K562 (cell line): Measurements from ENCODE around the gene MYCBPAP. TPM values are rescaled to one million over a fixed set of nuclear protein-coding genes. Genes with fewer than 3 reads are reported as not detected.

Source experiments
- ETV6 ChIP-seq, 3 experiments: fragments of 150-350 bp in 1 of 3; sonication (generic) in 1 of 3; formaldehyde crosslinking in 1 of 3; IDR thresholded peaks; 2 replicates each; pipeline versions ENCODE4 v1.6.1 to v1.8.0; 2014 to 2022; ENCODE audit warnings: borderline replicate concordance in 2 of 3, low read depth in 2 of 3, antibody characterized with exemption in 1 of 3, low read length in 1 of 3, mild to moderate bottlenecking in 1 of 3, missing genetic modification reagents in 1 of 3
- MED1 ChIP-seq: sonication (generic); formaldehyde crosslinking; IDR thresholded peaks from 2 replicates; pipeline ENCODE4 v1.8.1; 2023; ENCODE audit warnings: missing genetic modification reagents, borderline replicate concordance
- NUFIP1 ChIP-seq: fragments of 450-650 bp; IDR thresholded peaks from 2 replicates; pipeline ENCODE4 v1.6.1; 2018; ENCODE audit not compliant: partially characterized antibody
- SNIP1 ChIP-seq: fragments of 450-650 bp; IDR thresholded peaks from 2 replicates; pipeline ENCODE4 v1.7.1; 2017; ENCODE audit warnings: low read depth, mild to moderate bottlenecking
- STAT5A ChIP-seq: IDR thresholded peaks from 2 replicates; pipeline ENCODE4 v1.6.1; 2012; ENCODE audit warnings: low read length, inconsistent platforms, borderline replicate concordance
- ZNF212 ChIP-seq: fragments of 450-650 bp; formaldehyde crosslinking; IDR thresholded peaks from 2 replicates; pipeline ENCODE4 v1.4.0; 2020; ENCODE audit warnings: mild to moderate bottlenecking
- ZNF354B ChIP-seq: fragments of 250-450 bp; sonication (Bioruptor Pico); IDR thresholded peaks from 2 replicates; pipeline ENCODE4 v1.4.0; 2020
- ZNF583 ChIP-seq: fragments of 250-450 bp; sonication (Bioruptor Pico); IDR thresholded peaks from 2 replicates; pipeline ENCODE4 v1.4.0; 2020
- ZNF766 ChIP-seq: fragments of 200-800 bp; sonication (Bioruptor generic); conservative IDR thresholded peaks from 2 replicates; pipeline ENCODE4 v1.6.1; 2016; ENCODE audit warnings: missing genetic modification characterization, missing compliant biosample characterization
- polyA plus RNA-seq, 8 experiments: library from polyadenylated mRNA; depleted of rRNA in 4 of 8; stranded (reverse) in 5 of 8; unstranded in 3 of 8; fragments of >200 nt; fragmentation: Nextera tagmentation in 2 of 8; fragmentation: Illumina TruSeq in 1 of 8; extraction: Ambion mirVana in 2 of 8; extraction: Trizol in 1 of 8; gene quantifications; 2 replicates each; pipeline versions ENCODE4 v1.2.1 to v1.2.3, GENCODE V29; 2011 to 2014; ENCODE audit warnings: inconsistent platforms in 1 of 8, missing spikeins in 1 of 8
- total RNA-seq, 7 experiments: library from RNA; depleted of rRNA in 6 of 7; stranded (reverse); fragments of >200 nt in 6 of 7; fragmentation: Illumina TruSeq in 2 of 7; extraction: Trizol in 2 of 7; gene quantifications; 2 replicates each; pipeline versions ENCODE4 v1.2.1 to v1.2.3, GENCODE V29; 2011 to 2021; ENCODE audit warnings: low replicate concordance in 1 of 7
- TF ChIP-seq, protein P1 (sequence below), 2 experiments: fragments of 450-650 bp; IDR thresholded peaks; 2 replicates each; pipeline ENCODE4 v1.6.1; 2016; ENCODE audit warnings: mild to moderate bottlenecking in 2 of 2, borderline replicate concordance in 1 of 2, low read depth in 1 of 2, moderate library complexity in 1 of 2
- TF ChIP-seq, protein P2 (sequence below): fragments of 250-450 bp; sonication (Bioruptor Pico); IDR thresholded peaks from 2 replicates; pipeline ENCODE4 v1.8.0; 2022; ENCODE audit warnings: moderate library complexity, mild to moderate bottlenecking, inconsistent platforms
- TF ChIP-seq, protein P3 (sequence below): fragments of 450-650 bp; formaldehyde crosslinking; conservative IDR thresholded peaks from 2 replicates; pipeline ENCODE4 v1.4.0; 2022; ENCODE audit warnings: mild to moderate bottlenecking, missing genetic modification characterization
- TF ChIP-seq, protein P4 (sequence below): fragments of 250-450 bp; sonication (Bioruptor Pico); IDR thresholded peaks from 2 replicates; pipeline ENCODE4 v1.8.0; 2021; ENCODE audit warnings: moderate library complexity, mild to moderate bottlenecking, inconsistent platforms

MYCBPAP gene
- total and polyA plus RNA-seq, 9 of the 15 experiments (the other 6 are each of a cell fraction or from before 2014, with no cell fraction given), result not detected

DNA sequence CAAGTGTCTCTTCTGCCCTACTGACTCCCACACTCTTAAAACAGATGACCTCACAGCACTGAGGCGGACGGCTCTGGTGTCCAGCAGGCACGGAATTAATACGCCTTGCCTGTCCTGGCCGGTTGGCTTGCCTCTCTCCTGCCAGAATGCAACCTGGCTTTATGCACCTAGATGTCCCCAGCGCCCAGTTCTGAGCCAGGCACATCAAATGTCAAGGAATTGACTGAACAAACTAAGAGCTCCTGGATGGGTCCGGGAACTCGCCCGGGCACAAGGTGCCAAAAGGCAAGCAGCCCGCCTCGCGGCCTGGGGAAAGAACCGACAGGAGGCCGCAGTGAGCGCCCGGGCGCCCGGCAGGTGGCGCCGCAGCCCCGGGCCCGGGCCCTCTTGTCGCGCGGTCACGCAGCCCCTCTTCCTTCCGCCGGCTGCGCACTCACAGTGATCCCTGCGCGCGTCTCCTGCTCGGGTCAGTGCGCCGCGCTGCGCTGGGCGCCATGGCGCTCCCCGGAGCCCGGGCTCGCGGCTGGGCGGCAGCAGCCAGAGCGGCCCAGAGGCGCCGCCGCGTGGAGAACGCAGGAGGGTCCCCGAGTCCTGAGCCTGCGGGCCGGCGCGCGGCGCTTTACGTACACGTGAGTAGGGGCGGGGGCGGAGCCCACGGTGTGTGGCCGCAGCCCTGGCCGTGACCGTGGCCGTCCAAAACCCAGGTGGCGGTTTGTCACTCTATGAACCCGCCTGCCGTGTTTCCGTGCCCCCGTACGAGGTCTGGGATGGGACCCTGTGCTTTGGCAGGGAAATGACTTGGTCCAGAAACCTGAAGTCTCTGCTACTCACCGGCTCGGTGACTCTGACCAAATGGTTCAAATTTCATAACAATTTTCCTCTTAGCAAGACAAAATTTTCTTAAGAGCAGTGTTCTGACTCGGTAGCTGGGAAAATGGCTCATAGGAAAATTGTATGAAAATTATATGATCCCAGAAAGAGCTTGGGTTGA, 29.6 kb upstream of the MYCBPAP start, which contains the start of gene RSAD1 (continued):
- TF ChIP-seq, protein P1, sequence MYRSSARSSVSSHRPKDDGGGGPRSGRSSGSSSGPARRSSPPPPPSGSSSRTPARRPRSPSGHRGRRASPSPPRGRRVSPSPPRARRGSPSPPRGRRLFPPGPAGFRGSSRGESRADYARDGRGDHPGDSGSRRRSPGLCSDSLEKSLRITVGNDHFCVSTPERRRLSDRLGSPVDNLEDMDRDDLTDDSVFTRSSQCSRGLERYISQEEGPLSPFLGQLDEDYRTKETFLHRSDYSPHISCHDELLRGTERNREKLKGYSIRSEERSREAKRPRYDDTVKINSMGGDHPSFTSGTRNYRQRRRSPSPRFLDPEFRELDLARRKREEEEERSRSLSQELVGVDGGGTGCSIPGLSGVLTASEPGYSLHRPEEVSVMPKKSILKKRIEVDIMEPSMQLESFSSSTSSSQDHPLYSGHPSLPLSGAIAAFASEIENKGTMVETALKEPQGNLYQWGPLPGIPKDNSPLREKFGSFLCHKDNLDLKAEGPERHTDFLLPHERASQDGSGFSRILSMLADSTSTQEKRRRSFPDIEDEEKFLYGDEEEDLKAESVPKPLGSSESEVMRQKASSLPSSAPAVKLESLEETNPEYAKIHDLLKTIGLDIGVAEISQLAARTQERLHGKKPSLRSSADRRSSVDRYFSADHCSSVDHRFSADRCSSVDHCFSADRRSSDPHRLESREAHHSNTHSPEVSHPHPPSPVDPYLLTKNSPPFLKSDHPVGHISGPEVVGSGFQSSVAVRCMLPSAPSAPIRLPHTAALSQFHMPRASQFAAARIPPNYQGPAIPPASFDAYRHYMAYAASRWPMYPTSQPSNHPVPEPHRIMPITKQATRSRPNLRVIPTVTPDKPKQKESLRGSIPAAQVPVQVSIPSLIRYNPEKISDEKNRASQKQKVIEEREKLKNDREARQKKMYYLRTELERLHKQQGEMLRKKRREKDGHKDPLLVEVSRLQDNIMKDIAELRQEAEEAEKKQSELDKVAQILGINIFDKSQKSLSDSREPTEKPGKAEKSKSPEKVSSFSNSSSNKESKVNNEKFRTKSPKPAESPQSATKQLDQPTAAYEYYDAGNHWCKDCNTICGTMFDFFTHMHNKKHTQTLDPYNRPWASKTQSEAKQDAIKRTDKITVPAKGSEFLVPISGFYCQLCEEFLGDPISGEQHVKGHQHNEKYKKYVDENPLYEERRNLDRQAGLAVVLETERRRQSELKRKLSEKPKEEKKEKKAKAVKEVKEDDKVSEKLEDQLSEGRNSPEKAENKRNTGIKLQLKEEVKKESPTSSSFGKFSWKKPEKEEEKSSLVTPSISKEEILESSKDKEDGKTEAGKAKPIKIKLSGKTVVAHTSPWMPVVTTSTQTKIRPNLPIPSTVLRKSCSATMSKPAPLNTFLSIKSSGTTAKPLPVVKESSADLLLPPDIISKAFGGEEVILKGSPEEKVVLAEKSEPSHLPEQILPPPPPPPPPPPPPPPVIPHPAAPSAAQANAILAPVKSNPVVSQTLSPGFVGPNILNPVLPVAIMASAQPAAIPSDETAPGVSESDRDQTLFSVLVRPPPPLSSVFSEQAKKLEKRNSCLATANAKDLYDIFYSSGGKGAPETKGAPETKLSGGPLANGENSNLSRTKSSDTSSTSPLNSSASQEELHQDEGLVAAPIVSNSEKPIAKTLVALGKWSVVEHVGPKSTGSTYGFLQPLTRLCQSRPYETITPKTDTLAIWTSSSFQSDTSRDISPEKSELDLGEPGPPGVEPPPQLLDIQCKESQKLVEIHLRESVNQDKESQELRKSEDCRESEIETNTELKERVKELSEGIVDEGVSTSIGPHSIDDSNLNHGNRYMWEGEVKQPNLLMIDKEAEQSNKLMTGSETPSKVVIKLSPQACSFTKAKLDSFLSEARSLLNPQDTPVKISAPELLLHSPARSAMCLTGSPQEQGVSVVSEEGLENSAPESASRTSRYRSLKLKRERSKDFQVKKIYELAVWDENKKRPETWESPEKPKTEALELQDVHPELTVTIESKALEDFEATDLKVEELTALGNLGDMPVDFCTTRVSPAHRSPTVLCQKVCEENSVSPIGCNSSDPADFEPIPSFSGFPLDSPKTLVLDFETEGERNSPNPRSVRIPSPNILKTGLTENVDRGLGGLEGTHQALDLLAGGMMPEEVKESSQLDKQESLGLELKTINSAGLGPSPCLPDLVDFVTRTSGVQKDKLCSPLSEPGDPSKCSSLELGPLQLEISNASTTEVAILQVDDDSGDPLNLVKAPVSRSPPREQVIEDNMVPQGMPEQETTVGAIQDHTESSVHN (IDR thresholded peaks at IDR 0.05; ENCODE audit: borderline replicate concordance in 1 of 2, low read depth in 1 of 2), result no peak
- TF ChIP-seq SNIP1, result no peak
- TF ChIP-seq STAT5A, result peak; percentile 11; the same call in 1 of the 2 replicates
- TF ChIP-seq, protein P2, sequence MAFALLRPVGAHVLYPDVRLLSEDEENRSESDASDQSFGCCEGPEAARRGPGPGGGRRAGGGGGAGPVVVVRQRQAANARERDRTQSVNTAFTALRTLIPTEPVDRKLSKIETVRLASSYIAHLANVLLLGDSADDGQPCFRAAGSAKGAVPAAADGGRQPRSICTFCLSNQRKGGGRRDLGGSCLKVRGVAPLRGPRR, result no peak
- TF ChIP-seq ZNF766 (CRISPR knock-in tag), result peak; percentile 59; the same call in 1 of the 2 replicates
- no peak for TF ChIP-seq NUFIP1
- TF ChIP-seq, protein P3, sequence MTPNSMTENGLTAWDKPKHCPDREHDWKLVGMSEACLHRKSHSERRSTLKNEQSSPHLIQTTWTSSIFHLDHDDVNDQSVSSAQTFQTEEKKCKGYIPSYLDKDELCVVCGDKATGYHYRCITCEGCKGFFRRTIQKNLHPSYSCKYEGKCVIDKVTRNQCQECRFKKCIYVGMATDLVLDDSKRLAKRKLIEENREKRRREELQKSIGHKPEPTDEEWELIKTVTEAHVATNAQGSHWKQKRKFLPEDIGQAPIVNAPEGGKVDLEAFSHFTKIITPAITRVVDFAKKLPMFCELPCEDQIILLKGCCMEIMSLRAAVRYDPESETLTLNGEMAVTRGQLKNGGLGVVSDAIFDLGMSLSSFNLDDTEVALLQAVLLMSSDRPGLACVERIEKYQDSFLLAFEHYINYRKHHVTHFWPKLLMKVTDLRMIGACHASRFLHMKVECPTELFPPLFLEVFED (CRISPR knock-in tag), result no peak
- TF ChIP-seq ZNF583, result no peak
- TF ChIP-seq ZNF212, result no peak
- TF ChIP-seq MED1 (CRISPR knock-in tag), result no peak
- TF ChIP-seq ZNF354B (CRISPR knock-in tag), result no peak
- TF ChIP-seq, protein P4, sequence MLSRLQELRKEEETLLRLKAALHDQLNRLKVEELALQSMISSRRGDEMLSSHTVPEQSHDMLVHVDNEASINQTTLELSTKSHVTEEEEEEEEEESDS, result no peak
- 0 out of 4 replicates have a peak, but pooled peaks of 1 of the 2 experiments have one; percentile 27 for TF ChIP-seq ETV6 (IDR thresholded peaks at IDR 0.05; ENCODE audit: borderline replicate concordance in 1 of 2, low read depth in 2 of 2, low read length in 1 of 2)
- TF ChIP-seq ETV6 (CRISPR knock-in tag; IDR thresholded peaks at IDR 0.05; ENCODE audit: borderline replicate concordance), result peak; percentile 69; the same call in 1 of the 2 replicates
